K562 (cell line): ENCODE data around the gene ANAPC16. TPM values are rescaled to one million over a fixed set of nuclear protein-coding genes. Genes with fewer than 3 reads are reported as not detected.
A peak's percentile ranks its signal among the peaks of the same experiment; 100 is the strongest.

Experiments
- ATAC-seq: fragments of 200-7000 bp; cut with Tn5 transposase; 3 replicates; pipeline ENCODE4 v1.9.1; 2020; ENCODE audit warnings: moderate library complexity
- BruUV-seq: library from RNA; stranded (reverse); fragments of 400-500 nt; replicated peaks from 2 replicates; lab custom pipeline; 2021; lab: Mats Ljungman, UMichigan
- CTCF ChIA-PET: fragments of 300-600 bp; formaldehyde crosslinking; extraction: SDS; loops from one replicate; lab custom pipeline; 2021; ENCODE audit warnings: low intra/inter-chr PET ratio; lab: Yijun Ruan, JAX
- POLR2A ChIA-PET: fragments of 300-600, 350-650 bp; sonication (Branson Sonifier 250); formaldehyde crosslinking; extraction: SDS; loops from one replicate; lab custom pipeline; 2021; ENCODE audit warnings: antibody characterized with exemption, inconsistent platforms; lab: Yijun Ruan, JAX
- DNase-seq, 4 experiments: peaks; one replicate each; pipeline versions ENCODE4 v3.0.0 to v3.0.0-alpha.2; 2011 to 2018; ENCODE audit warnings: low spot score in 3 of 4, mixed read lengths in 3 of 4; ENCODE audit errors: extremely low read depth in 1 of 4
- FAIRE-seq: peaks from 2 replicates; lab custom pipeline; 2011; peaks lifted over from hg19 to GRCh38; lab: Jason Lieb, UNC
- H2AFZ ChIP-seq: 2 replicates; pipeline ENCODE4 v1.6.0; 2011; ENCODE audit warnings: low read depth, low read length, control low read depth, inconsistent platforms
- H3K27ac ChIP-seq: fragments of 200-600 bp; 3 replicates; pipeline ENCODE4 v1.8.0; 2011; ENCODE audit warnings: low read depth, mild to moderate bottlenecking, control low read depth, inconsistent platforms, low read length, moderate library complexity, mixed read lengths; ENCODE audit errors: extremely low read depth
- H3K27me3 ChIP-seq, 2 experiments: fragments of 300-600 bp in 1 of 2; 2 replicates in 1 of 2; 3 replicates in 1 of 2; pipeline versions ENCODE4 v1.6.0 to v1.8.0; 2011; ENCODE audit warnings: inconsistent platforms in 2 of 2, low read length in 2 of 2, mild to moderate bottlenecking in 1 of 2, mixed read lengths in 1 of 2, moderate library complexity in 1 of 2; ENCODE audit not compliant: control insufficient read depth in 2 of 2, insufficient read depth in 2 of 2
- H3K36me3 ChIP-seq: fragments of 300-600 bp; 3 replicates; pipeline ENCODE4 v1.8.0; 2011; ENCODE audit warnings: mild to moderate bottlenecking, low read length, inconsistent platforms; ENCODE audit not compliant: control insufficient read depth, insufficient read depth
- H3K4me1 ChIP-seq, 2 experiments: fragments of 200-600 bp in 1 of 2; replicated peaks in 1 of 2; 2 replicates in 1 of 2; 3 replicates in 1 of 2; pipeline versions ENCODE4 v1.5.1 to v1.8.0; 2011; ENCODE audit warnings: inconsistent platforms in 2 of 2, low read length in 2 of 2, mild to moderate bottlenecking in 1 of 2, mixed read lengths in 1 of 2, moderate library complexity in 1 of 2; ENCODE audit not compliant: control insufficient read depth in 2 of 2, insufficient read depth in 2 of 2
- H3K4me2 ChIP-seq: 2 replicates; pipeline ENCODE4 v1.6.1; 2011; ENCODE audit warnings: low read length, control low read depth, inconsistent platforms, mixed read lengths; ENCODE audit not compliant: insufficient read depth
- H3K4me3 ChIP-seq: fragments of 200-600 bp; sonication (generic), shearing (Covaris generic); 2 replicates; pipeline ENCODE4 v1.5.1; 2016; ENCODE audit warnings: control low read depth, inconsistent platforms
- H3K79me2 ChIP-seq: fragments of 200-600 bp; 3 replicates; pipeline ENCODE4 v1.8.0; 2011; ENCODE audit warnings: low read length, inconsistent platforms; ENCODE audit not compliant: control insufficient read depth, insufficient read depth
- H3K9ac ChIP-seq, 2 experiments: 2 replicates each; pipeline versions ENCODE4 v1.6.0 to v1.6.1; 2011; ENCODE audit warnings: low read depth in 2 of 2, low read length in 2 of 2, control low read depth in 1 of 2, inconsistent platforms in 1 of 2, mild to moderate bottlenecking in 1 of 2, mixed read lengths in 1 of 2; ENCODE audit not compliant: insufficient read depth in 1 of 2
- H3K9me1 ChIP-seq: one replicate; pipeline ENCODE4 v1.6.0; 2011; ENCODE audit warnings: inconsistent platforms, mild to moderate bottlenecking, low read length, moderate library complexity; ENCODE audit not compliant: control insufficient read depth, insufficient read depth
- H3K9me3 ChIP-seq: replicated peaks from 2 replicates; pipeline ENCODE4 v1.5.1; 2011; ENCODE audit warnings: low read depth, low read length, inconsistent platforms; ENCODE audit not compliant: control insufficient read depth, insufficient read depth
- H4K20me1 ChIP-seq: replicated peaks from 2 replicates; pipeline ENCODE4 v1.6.1; 2011; ENCODE audit warnings: low read length, inconsistent platforms, mixed read lengths; ENCODE audit not compliant: control insufficient read depth, insufficient read depth
- CREB1 ChIP-seq, 2 experiments: sonication (generic) in 1 of 2; formaldehyde crosslinking in 1 of 2; IDR thresholded peaks; 2 replicates each; pipeline versions ENCODE4 v1.6.1 to v1.8.0; 2012 to 2022; ENCODE audit warnings: inconsistent platforms in 1 of 2, mild to moderate bottlenecking in 1 of 2, missing genetic modification reagents in 1 of 2, moderate library complexity in 1 of 2
- E2F3 ChIP-seq: fragments of 250-450 bp; sonication (Bioruptor Pico); IDR thresholded peaks from 2 replicates; pipeline ENCODE4 v1.4.0; 2020; ENCODE audit warnings: mild to moderate bottlenecking
- E2F5 ChIP-seq: sonication (generic); formaldehyde crosslinking; IDR thresholded peaks from 2 replicates; pipeline ENCODE4 v1.8.0; 2022; ENCODE audit warnings: mild to moderate bottlenecking, missing genetic modification reagents
- ID3 ChIP-seq, 2 experiments: fragments of 250-450 bp in 1 of 2; fragments of 450-650 bp in 1 of 2; sonication (Bioruptor Pico) in 1 of 2; IDR thresholded peaks; 2 replicates each; pipeline versions ENCODE4 v1.6.1 to v1.8.0; 2016 to 2021; ENCODE audit warnings: mild to moderate bottlenecking in 2 of 2, moderate library complexity in 2 of 2, missing compliant biosample characterization in 1 of 2, missing genetic modification characterization in 1 of 2
- MTA1 ChIP-seq: fragments of 450-650 bp; IDR thresholded peaks from 2 replicates; pipeline ENCODE4 v1.6.1; 2017; ENCODE audit warnings: borderline replicate concordance
- MYC ChIP-seq, 2 experiments: fragments of 250-450 bp in 1 of 2; sonication (Bioruptor Pico) in 1 of 2; IDR thresholded peaks; 2 replicates each; pipeline versions ENCODE4 v1.5.1 to v1.6.1; 2012 to 2021; ENCODE audit warnings: low read depth in 2 of 2, borderline replicate concordance in 1 of 2, improper control_type of control experiment in 1 of 2, low read length in 1 of 2, mild to moderate bottlenecking in 1 of 2, moderate library complexity in 1 of 2
- PHTF2 ChIP-seq: fragments of 250-450 bp; sonication (Bioruptor Pico); IDR thresholded peaks from 2 replicates; pipeline ENCODE4 v1.5.0; 2021; ENCODE audit warnings: mild to moderate bottlenecking
- PML ChIP-seq: IDR thresholded peaks from 2 replicates; pipeline ENCODE4 v1.6.1; 2012; ENCODE audit warnings: low read length, inconsistent platforms
- PRDM10 ChIP-seq: fragments of 450-650 bp; IDR thresholded peaks from 2 replicates; pipeline ENCODE4 v1.6.1; 2018; ENCODE audit not compliant: partially characterized antibody
- PTBP1 ChIP-seq: fragments of 200-400 bp; formaldehyde crosslinking; IDR thresholded peaks from 2 replicates; pipeline ENCODE4 v1.6.1; 2017; ENCODE audit warnings: low read depth, low read length
- RBM14 ChIP-seq: fragments of 200-400 bp; formaldehyde crosslinking; IDR thresholded peaks from 2 replicates; pipeline ENCODE4 v1.6.1; 2018; ENCODE audit warnings: low read depth, mild to moderate bottlenecking, low read length, moderate library complexity, borderline replicate concordance; ENCODE audit not compliant: insufficient read depth
- SRSF7 ChIP-seq: fragments of 200-400 bp; formaldehyde crosslinking; optimal IDR thresholded peaks from 2 replicates; pipeline ENCODE3; 2017; ENCODE audit warnings: mild to moderate bottlenecking, low read depth, low read length
- ZNF584 ChIP-seq: fragments of 200-800 bp; sonication (Bioruptor generic); IDR thresholded peaks from 2 replicates; pipeline ENCODE4 v1.6.1; 2016; ENCODE audit warnings: low read depth, mild to moderate bottlenecking, missing genetic modification characterization, missing compliant biosample characterization
- WGBS: fragments of 100-300 bp; shearing (Covaris generic); methylation state at CpG from one replicate; pipeline ENCODE4 v1.1.6; 2016; ENCODE audit warnings: low coverage, mixed read lengths; ENCODE audit not compliant: insufficient coverage; ENCODE audit errors: missing lambda C conversion rate; 5-methylcytosine and 5-hydroxymethylcytosine counted together
- in situ Hi-C: fragments of 300-500 bp; cut with MboI; formaldehyde crosslinking; loops from 4 replicates; pipeline ENCODE4 v1.15.0; 2018; ENCODE audit warnings: inconsistent platforms, mixed read lengths
- intact Hi-C: fragments of 100-400 bp; cut with micrococcal nuclease; formaldehyde crosslinking; loops from 2 replicates; pipeline ENCODE4 v1.14.2; 2022
- polyA plus RNA-seq, 8 experiments: library from polyadenylated mRNA; depleted of rRNA in 4 of 8; stranded (reverse) in 5 of 8; unstranded in 3 of 8; fragments of >200 nt; fragmentation: Nextera tagmentation in 2 of 8; fragmentation: Illumina TruSeq in 1 of 8; extraction: Ambion mirVana in 2 of 8; extraction: Trizol in 1 of 8; gene quantifications; 2 replicates each; pipeline versions ENCODE4 v1.2.1 to v1.2.3, GENCODE V29; 2011 to 2014; ENCODE audit warnings: inconsistent platforms in 1 of 8, missing spikeins in 1 of 8
- total RNA-seq, 7 experiments: library from RNA; depleted of rRNA in 6 of 7; stranded (reverse); fragments of >200 nt in 6 of 7; fragmentation: Illumina TruSeq in 2 of 7; extraction: Trizol in 2 of 7; gene quantifications; 2 replicates each; pipeline versions ENCODE4 v1.2.1 to v1.2.3, GENCODE V29; 2011 to 2021; ENCODE audit warnings: low replicate concordance in 1 of 7

ANAPC16 gene
- total and polyA plus RNA-seq, 9 of the 15 experiments (the other 6 are each of a cell fraction or from before 2014, with no cell fraction given) = 42.6 to 208 (median 108) TPM

GRCh38 chr10:72274213-72274729, 58.5 kb downstream of the ANAPC16 start (continued):
- 0 out of 2 replicates have a peak, but pooled peaks have one; percentile 33 for TF ChIP-seq PHTF2 (CRISPR knock-in tag)
- TF ChIP-seq MTA1 = peak; percentile 52; the same call in 1 of the 2 replicates
- peak; percentile 19; the same call in 1 of the 2 replicates for TF ChIP-seq E2F5
- peak; percentile 54 for TF ChIP-seq SRSF7
- peak; percentile 99 for TF ChIP-seq RBM14
- no peak for TF ChIP-seq PTBP1

GRCh38 chr10:72274730-72275350, 59.0 kb downstream of the ANAPC16 start:
- peak; percentile 58 to 74 (median 64) for DNase-seq
- H3K27me3 ChIP-seq = no peaks in the 10 kb centered on the region
- H3K9me1 ChIP-seq = no peaks in the 10 kb centered on the region
- no peaks in the 10 kb centered on the region for H3K9me3 ChIP-seq
- CTCF ChIA-PET = interaction anchor here (1.8 kb wide), 1 partner anchor 62 kb away, joined by 12 read pairs; no protein-coding TSS in a partner anchor
- H3K4me1 ChIP-seq = peaks cover 34 to 44% of the 10 kb centered on the region in 2 experiments
- H3K9ac ChIP-seq = peak overlapping the region; percentile 91 to 99
- peak overlapping the region; percentile 95 for H3K4me2 ChIP-seq
- intact Hi-C loops = no loop called here
- peak overlapping the region; percentile 52 for H2AFZ ChIP-seq
- POLR2A ChIA-PET = interaction anchor here (0.5 to 10.1 kb wide), 41 partner anchors 10 to 1691 kb away, joined by 3 to 277 read pairs (median 5); partner anchors contain the start of genes ANAPC16 and ASCC1
- ATAC-seq = peak; percentile 6
- peak overlapping the region; percentile 86 for H3K4me3 ChIP-seq
- H3K27ac ChIP-seq = peak overlapping the region; percentile 87
- no peak for FAIRE-seq
- WGBS = 12% methylated on average over 26 of the region's 26 CpGs
- H4K20me1 ChIP-seq = peaks cover 28% of the 10 kb centered on the region
- peaks cover 39% of the 10 kb centered on the region for H3K79me2 ChIP-seq
- BruUV-seq = no TSS peak
- H3K36me3 ChIP-seq = peaks cover 25% of the 10 kb centered on the region
- in situ Hi-C loops = loop anchor here (5.0 to 10.0 kb wide), 2 partner anchors 47 to 610 kb away; no protein-coding TSS in a partner anchor
- TF ChIP-seq ZNF584 (CRISPR knock-in tag) = no peak
- TF ChIP-seq PTBP1 = peak; percentile 71; the same call in 1 of the 2 replicates
- TF ChIP-seq E2F3 (CRISPR knock-in tag) = 0 out of 2 replicates have a peak, but pooled peaks have one; percentile 31
- no peak for TF ChIP-seq PRDM10
- TF ChIP-seq ID3 (CRISPR knock-in tag; IDR thresholded peaks at IDR 0.05) = no peak
- peak; percentile 57; the same call in 1 of the 2 replicates for TF ChIP-seq ID3 (tag; IDR thresholded peaks at IDR 0.05)
- no peak for TF ChIP-seq CREB1 (IDR thresholded peaks at IDR 0.05)
- peak; percentile 51; the same call in 1 of the 2 replicates for TF ChIP-seq CREB1 (CRISPR knock-in tag; IDR thresholded peaks at IDR 0.05)
- TF ChIP-seq MYC (IDR thresholded peaks at IDR 0.05; ENCODE audit: low read depth, low read length) = peak; percentile 59
- TF ChIP-seq MYC (CRISPR knock-in tag; IDR thresholded peaks at IDR 0.05; ENCODE audit: borderline replicate concordance, low read depth) = peak; percentile 57; the same call in 1 of the 2 replicates
- TF ChIP-seq PML = no peak
